ENCODE measurements around the gene PHACTR1.

Gene PHACTR1

DNA sequence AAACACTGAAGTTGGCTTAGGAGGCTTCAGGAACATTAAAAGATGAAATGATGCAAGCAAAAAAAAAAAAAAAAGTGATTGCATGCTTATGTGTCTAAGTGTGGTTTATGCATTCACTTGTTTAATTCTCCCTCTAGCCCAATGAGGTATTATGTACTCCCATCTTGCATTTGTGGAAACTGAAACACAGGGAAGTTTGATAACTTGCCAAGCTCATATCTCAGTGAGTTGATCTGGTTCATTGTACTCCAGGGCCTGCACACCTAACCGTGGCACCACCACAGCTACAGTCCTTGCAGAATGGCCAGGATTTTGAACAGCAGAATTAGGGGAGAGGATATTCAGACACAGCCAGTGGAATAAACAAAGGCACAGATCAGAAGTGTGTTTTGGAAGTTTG lies 360.6 kb downstream of the PHACTR1 start:
- Histone ChIP-seq H3K27me3 (ENCODE audit: control insufficient read depth, insufficient read depth, low read length) (no peaks in the 10 kb centered on the region), H3K9me3 (ENCODE audit: control insufficient read depth, low read length) (no peaks in the 10 kb centered on the region), H3K4me3 (ENCODE audit: low read depth, low read length) (no peak overlapping the region), H3K79me2 (no peaks in the 10 kb centered on the region), H3K36me3 (ENCODE audit: control insufficient read depth, insufficient read depth, low read length) (no peaks in the 10 kb centered on the region), H3K4me1 (no peaks in the 10 kb centered on the region), H3K27ac (no peak overlapping the region), H3K4me2 (ENCODE audit: low read length) (no peak overlapping the region), H3K9ac (no peak overlapping the region), H2AFZ (no peak overlapping the region)
- TF ChIP-seq, protein P1, sequence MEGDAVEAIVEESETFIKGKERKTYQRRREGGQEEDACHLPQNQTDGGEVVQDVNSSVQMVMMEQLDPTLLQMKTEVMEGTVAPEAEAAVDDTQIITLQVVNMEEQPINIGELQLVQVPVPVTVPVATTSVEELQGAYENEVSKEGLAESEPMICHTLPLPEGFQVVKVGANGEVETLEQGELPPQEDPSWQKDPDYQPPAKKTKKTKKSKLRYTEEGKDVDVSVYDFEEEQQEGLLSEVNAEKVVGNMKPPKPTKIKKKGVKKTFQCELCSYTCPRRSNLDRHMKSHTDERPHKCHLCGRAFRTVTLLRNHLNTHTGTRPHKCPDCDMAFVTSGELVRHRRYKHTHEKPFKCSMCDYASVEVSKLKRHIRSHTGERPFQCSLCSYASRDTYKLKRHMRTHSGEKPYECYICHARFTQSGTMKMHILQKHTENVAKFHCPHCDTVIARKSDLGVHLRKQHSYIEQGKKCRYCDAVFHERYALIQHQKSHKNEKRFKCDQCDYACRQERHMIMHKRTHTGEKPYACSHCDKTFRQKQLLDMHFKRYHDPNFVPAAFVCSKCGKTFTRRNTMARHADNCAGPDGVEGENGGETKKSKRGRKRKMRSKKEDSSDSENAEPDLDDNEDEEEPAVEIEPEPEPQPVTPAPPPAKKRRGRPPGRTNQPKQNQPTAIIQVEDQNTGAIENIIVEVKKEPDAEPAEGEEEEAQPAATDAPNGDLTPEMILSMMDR (IDR thresholded peaks at IDR 0.05) = no peak

DNA sequence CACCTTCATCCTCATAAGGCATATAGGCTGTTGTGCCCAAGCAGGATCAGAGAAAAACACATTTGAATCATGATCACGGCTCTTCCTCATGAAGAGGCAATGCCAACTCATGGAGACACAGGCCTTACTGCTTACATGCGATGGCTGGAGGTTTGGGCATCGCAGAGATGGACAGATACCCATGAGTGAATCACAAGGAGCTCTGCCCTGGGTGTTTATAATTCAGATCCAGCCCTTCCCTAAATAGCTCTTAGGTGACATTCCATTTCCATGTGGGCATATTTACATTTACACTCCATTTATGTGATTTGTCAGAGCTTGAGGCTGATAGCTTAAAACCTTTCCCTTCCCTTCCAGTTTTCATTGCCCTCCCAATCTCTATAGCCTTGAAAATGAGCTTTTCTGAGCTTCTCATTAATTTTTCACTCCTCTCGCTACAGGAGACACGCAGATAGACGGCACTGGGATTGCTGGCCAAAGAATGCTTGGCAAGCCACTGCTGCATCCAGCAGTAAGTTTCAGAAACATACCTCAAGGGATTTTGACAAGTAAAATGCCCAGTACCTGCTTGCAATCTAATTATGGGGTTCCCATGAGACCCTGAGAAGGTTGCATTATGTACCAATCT lies 362.6 kb downstream of the PHACTR1 start:
- Histone ChIP-seq H3K27ac (no peak overlapping the region), H2AFZ (no peak overlapping the region), H3K4me1 (no peaks in the 10 kb centered on the region), H3K4me3 (ENCODE audit: low read depth, low read length) (no peak overlapping the region), H3K27me3 (ENCODE audit: control insufficient read depth, insufficient read depth, low read length) (no peaks in the 10 kb centered on the region), H3K36me3 (ENCODE audit: control insufficient read depth, insufficient read depth, low read length) (no peaks in the 10 kb centered on the region), H3K9ac (no peak overlapping the region), H3K79me2 (no peaks in the 10 kb centered on the region), H3K9me3 (ENCODE audit: control insufficient read depth, low read length) (no peaks in the 10 kb centered on the region), H3K4me2 (ENCODE audit: low read length) (no peak overlapping the region)
- TF ChIP-seq, protein P1 (IDR thresholded peaks at IDR 0.05) = no peak

DNA sequence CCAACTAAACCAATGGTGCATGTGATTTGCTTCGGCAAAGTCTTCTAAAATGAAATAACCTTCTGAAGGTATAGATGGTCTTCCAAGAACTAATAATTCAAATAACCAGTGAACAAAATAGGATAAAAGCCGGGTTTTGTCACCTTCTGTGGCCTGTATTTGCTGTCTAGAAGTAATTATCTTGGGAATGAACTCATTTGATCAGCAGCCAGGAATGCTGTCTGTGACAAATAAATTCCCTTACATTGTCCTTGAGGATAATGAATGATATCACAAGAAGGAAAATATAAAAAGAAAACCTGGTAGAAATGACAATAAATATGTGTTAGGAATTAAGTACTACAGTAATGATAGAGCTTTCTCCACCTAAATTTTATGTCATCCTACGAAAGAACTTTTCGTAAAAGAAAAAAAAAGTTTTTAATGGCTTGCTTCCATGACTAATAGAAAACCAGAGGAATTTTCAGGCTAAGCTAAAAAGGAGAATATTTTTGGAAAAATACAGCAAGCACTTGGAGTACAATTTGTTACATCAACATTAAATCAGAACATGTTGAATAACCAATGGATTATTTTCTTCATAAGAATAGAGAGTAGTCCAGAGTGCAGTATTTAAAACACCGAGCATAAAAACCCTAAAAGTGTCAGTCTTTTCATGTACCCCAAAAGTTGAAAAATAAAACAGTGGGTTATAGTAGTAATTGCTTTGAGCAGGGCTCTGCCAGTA lies 364.1 kb downstream of the PHACTR1 start:
- H3K9ac ChIP-seq = no peak overlapping the region
- H3K4me2 ChIP-seq (ENCODE audit: low read length) = no peak overlapping the region
- TF ChIP-seq, protein P1 (IDR thresholded peaks at IDR 0.05) = no peak
- H3K27me3 ChIP-seq (ENCODE audit: control insufficient read depth, insufficient read depth, low read length) = no peaks in the 10 kb centered on the region
- H3K4me1 ChIP-seq = no peaks in the 10 kb centered on the region
- H2AFZ ChIP-seq = no peak overlapping the region
- no peaks in the 10 kb centered on the region for H3K36me3 ChIP-seq (ENCODE audit: control insufficient read depth, insufficient read depth, low read length)
- no peaks in the 10 kb centered on the region for H3K9me3 ChIP-seq (ENCODE audit: control insufficient read depth, low read length)
- no peak overlapping the region for H3K4me3 ChIP-seq (ENCODE audit: low read depth, low read length)
- no peak overlapping the region for H3K27ac ChIP-seq
- H3K79me2 ChIP-seq = no peaks in the 10 kb centered on the region

DNA sequence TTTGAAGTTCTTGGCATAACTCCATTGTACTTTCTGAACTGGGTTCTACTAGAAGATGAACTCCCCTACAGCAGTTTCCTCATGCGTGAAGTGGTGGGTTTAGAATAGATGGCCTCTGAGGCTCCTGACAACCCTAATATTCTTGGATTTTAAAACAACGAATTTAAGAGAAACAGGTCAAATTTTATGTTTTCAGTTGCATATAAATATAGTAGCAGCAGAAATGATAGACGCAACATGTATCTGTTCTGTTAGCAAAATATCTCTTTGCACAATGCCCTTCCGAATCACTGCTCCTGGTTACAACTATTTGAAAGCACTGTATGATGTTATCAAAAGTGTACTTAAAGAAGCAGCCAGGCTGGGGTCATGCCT lies 364.6 kb downstream of the PHACTR1 start:
- H3K27me3 ChIP-seq (ENCODE audit: control insufficient read depth, insufficient read depth, low read length) = no peaks in the 10 kb centered on the region
- no peaks in the 10 kb centered on the region for H3K79me2 ChIP-seq
- H3K4me2 ChIP-seq (ENCODE audit: low read length) = no peak overlapping the region
- H3K27ac ChIP-seq = no peak overlapping the region
- H2AFZ ChIP-seq = no peak overlapping the region
- no peaks in the 10 kb centered on the region for H3K9me3 ChIP-seq (ENCODE audit: control insufficient read depth, low read length)
- no peak overlapping the region for H3K9ac ChIP-seq
- H3K36me3 ChIP-seq (ENCODE audit: control insufficient read depth, insufficient read depth, low read length) = no peaks in the 10 kb centered on the region
- H3K4me1 ChIP-seq = no peaks in the 10 kb centered on the region
- TF ChIP-seq, protein P1 (IDR thresholded peaks at IDR 0.05) = no peak
- no peak overlapping the region for H3K4me3 ChIP-seq (ENCODE audit: low read depth, low read length)
